ENCODE results near the gene C1orf159. TPM values are rescaled to one million over a fixed set of nuclear protein-coding genes. Genes with fewer than 3 reads are reported as not detected.

The C1orf159 gene
- total and polyA plus RNA-seq, 7 donors, result 1.5 to 6.7 (median 3.5) TPM

GRCh38 chr1:1123581-1124507 is 8.0 kb upstream of the C1orf159 start:
- intact Hi-C loops (cut with DNase I), result loop anchor here in 1 of 2 donors (2.0 kb wide), 1 partner anchor 167 kb away; no protein-coding TSS in a partner anchor
- Histone ChIP-seq H3K27me3 (ENCODE audit: insufficient read depth in 3 of 3, low read length in 2 of 3) (peaks cover 0 to 27% (median 4%) of the 10 kb centered on the region in 3 donors), H3K4me3 (no peak overlapping the region), H3K4me1 (no peaks in the 10 kb centered on the region), H3K9me3 (no peaks in the 10 kb centered on the region), H3K36me3 (ENCODE audit: insufficient read depth in 1 of 2, low read depth in 1 of 2) (no peaks in the 10 kb centered on the region), H3K27ac (no peak overlapping the region)
- no peak for TF ChIP-seq CTCF (IDR thresholded peaks at IDR 0.05)
- ATAC-seq (no peak), DNase-seq (peak in 1 of 2 donors; percentile 47)
- 88 to 92% (median 89%) methylated on average over 23 of the region's 23 CpGs for WGBS, 3 donors

- no peak for ATAC-seq
- TF ChIP-seq CTCF (IDR thresholded peaks at IDR 0.05), result no peak
- no peaks in the 10 kb centered on the region for H3K36me3 ChIP-seq (ENCODE audit: insufficient read depth in 1 of 2, low read depth in 1 of 2)
- H3K27ac ChIP-seq, result no peak overlapping the region
- intact Hi-C loops (cut with DNase I), result loop anchor here (1.0 to 2.0 kb wide), 3 partner anchors 129 to 169 kb away; no protein-coding TSS in a partner anchor
- no peaks in the 10 kb centered on the region for H3K9me3 ChIP-seq
- 55 to 59% (median 57%) methylated on average over 18 of the region's 18 CpGs for WGBS, 3 donors
- H3K4me3 ChIP-seq, result no peak overlapping the region
- H3K27me3 ChIP-seq (ENCODE audit: insufficient read depth in 3 of 3, low read length in 2 of 3), result peaks cover 0 to 27% (median 6%) of the 10 kb centered on the region in 3 donors
- DNase-seq, result peak in 1 of 2 donors; percentile 32
- no peaks in the 10 kb centered on the region for H3K4me1 ChIP-seq
These were observed 7.1 kb upstream of the C1orf159 start for GRCh38 chr1:1122981-1123480.

GRCh38 chr1:1122078-1122811 is 6.4 kb upstream of the C1orf159 start:
- H3K4me1 ChIP-seq, result no peaks in the 10 kb centered on the region
- no peaks in the 10 kb centered on the region for H3K9me3 ChIP-seq
- ATAC-seq (peak; percentile 82 to 93 (median 86)), DNase-seq (peak; percentile 84 to 90)
- peak overlapping the region; percentile 41 for H3K4me3 ChIP-seq
- no peaks in the 10 kb centered on the region for H3K36me3 ChIP-seq (ENCODE audit: insufficient read depth in 1 of 2, low read depth in 1 of 2)
- TF ChIP-seq CTCF (IDR thresholded peaks at IDR 0.05), result peak; percentile 86
- 13 to 16% (median 14%) methylated on average over 35 to 39 of the region's 39 CpGs for WGBS, 3 donors
- H3K27me3 ChIP-seq (ENCODE audit: insufficient read depth in 3 of 3, low read length in 2 of 3), result peaks cover 0 to 27% (median 8%) of the 10 kb centered on the region in 3 donors
- H3K27ac ChIP-seq, result no peak overlapping the region
- intact Hi-C loops (cut with DNase I), result loop anchor here (1.0 to 2.0 kb wide), 3 partner anchors 130 to 170 kb away; no protein-coding TSS in a partner anchor

- Histone ChIP-seq H3K4me1 (no peaks in the 10 kb centered on the region), H3K4me3 (peak overlapping the region; percentile 41), H3K9me3 (no peaks in the 10 kb centered on the region), H3K27ac (no peak overlapping the region), H3K27me3 (ENCODE audit: insufficient read depth in 3 of 3, low read length in 2 of 3) (peaks cover 0 to 27% (median 8%) of the 10 kb centered on the region in 3 donors), H3K36me3 (ENCODE audit: insufficient read depth in 1 of 2, low read depth in 1 of 2) (no peaks in the 10 kb centered on the region)
- ATAC-seq, result peak in 2 of 4 donors; percentile 22 to 33
- DNase-seq, result no peak
- intact Hi-C loops (cut with DNase I), result loop anchor here (1.0 to 2.0 kb wide), 3 partner anchors 131 to 171 kb away; no protein-coding TSS in a partner anchor
- 26 to 39% (median 31%) methylated on average over 10 to 15 of the region's 15 CpGs for WGBS, 3 donors
- TF ChIP-seq CTCF (IDR thresholded peaks at IDR 0.05), result no peak
These were observed 5.8 kb upstream of the C1orf159 start for GRCh38 chr1:1121611-1122077.
